Measurements from ENCODE around the gene C1orf216. TPM values are rescaled to one million over a fixed set of nuclear protein-coding genes. Genes with fewer than 3 reads are reported as not detected.

The C1orf216 gene
- total RNA-seq, 1 donor from 2014 or later, result 6.3 TPM

DNA sequence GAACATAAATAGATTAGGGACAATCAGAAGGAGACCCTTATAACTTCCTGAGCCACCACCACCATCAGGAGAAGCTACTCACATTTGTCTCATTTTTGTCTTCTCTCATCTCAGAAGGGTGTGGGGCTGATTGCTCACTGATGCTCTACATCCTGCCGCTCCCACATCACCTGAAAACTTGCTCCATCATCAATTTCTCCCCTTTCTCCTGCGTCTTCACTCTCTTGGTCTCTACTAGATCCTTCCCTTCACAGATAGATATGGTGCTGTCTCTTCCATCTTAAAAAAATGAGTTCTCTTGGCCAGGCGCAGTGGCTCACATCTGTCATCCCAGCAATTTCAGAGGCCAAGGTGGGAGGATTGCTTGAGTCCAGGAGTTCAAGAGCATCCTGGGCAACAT, 38.4 kb downstream of the C1orf216 start:
- H3K36me3 ChIP-seq (ENCODE audit: control insufficient read depth, insufficient read depth, low read length), result no peaks in the 10 kb centered on the region
- FAIRE-seq (no peak), DNase-seq (ENCODE audit: low read depth) (no peak)
- no peak overlapping the region for H3K4me3 ChIP-seq (ENCODE audit: low read depth, low read length)
- H3K27me3 ChIP-seq (ENCODE audit: control insufficient read depth, insufficient read depth, low read length), result peaks cover 7% of the 10 kb centered on the region
- TF ChIP-seq, protein P1, sequence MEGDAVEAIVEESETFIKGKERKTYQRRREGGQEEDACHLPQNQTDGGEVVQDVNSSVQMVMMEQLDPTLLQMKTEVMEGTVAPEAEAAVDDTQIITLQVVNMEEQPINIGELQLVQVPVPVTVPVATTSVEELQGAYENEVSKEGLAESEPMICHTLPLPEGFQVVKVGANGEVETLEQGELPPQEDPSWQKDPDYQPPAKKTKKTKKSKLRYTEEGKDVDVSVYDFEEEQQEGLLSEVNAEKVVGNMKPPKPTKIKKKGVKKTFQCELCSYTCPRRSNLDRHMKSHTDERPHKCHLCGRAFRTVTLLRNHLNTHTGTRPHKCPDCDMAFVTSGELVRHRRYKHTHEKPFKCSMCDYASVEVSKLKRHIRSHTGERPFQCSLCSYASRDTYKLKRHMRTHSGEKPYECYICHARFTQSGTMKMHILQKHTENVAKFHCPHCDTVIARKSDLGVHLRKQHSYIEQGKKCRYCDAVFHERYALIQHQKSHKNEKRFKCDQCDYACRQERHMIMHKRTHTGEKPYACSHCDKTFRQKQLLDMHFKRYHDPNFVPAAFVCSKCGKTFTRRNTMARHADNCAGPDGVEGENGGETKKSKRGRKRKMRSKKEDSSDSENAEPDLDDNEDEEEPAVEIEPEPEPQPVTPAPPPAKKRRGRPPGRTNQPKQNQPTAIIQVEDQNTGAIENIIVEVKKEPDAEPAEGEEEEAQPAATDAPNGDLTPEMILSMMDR (IDR thresholded peaks at IDR 0.05; ENCODE audit: insufficient read depth, low read length, severe bottlenecking), result no peak

DNA sequence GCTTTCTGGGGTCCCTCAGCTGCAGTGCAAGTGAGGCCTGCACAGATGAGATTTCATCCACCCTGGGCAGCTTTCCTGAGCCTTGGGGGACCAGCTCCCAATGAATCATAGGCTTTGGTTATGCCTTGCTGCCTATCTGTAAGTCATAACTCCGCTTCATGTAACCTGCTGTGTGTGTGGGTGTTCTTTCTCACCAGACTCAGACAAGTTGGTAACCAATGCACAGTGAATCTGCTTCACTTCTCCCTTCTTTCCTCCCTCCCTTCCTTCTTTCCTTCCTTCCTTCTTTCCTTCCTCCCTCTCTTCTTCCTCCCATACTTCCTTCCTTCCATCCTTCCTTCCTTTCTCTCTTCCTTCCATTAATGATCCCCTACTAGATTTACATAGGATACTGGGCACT, 42.9 kb downstream of the C1orf216 start:
- DNase-seq (ENCODE audit: low read depth) (peak; percentile 6), FAIRE-seq (no peak)
- TF ChIP-seq, protein P1 (IDR thresholded peaks at IDR 0.05; ENCODE audit: insufficient read depth, low read length, severe bottlenecking), result no peak
- Histone ChIP-seq H3K4me3 (ENCODE audit: low read depth, low read length) (no peak overlapping the region), H3K36me3 (ENCODE audit: control insufficient read depth, insufficient read depth, low read length) (no peaks in the 10 kb centered on the region), H3K27me3 (ENCODE audit: control insufficient read depth, insufficient read depth, low read length) (peaks cover 2% of the 10 kb centered on the region)

DNA sequence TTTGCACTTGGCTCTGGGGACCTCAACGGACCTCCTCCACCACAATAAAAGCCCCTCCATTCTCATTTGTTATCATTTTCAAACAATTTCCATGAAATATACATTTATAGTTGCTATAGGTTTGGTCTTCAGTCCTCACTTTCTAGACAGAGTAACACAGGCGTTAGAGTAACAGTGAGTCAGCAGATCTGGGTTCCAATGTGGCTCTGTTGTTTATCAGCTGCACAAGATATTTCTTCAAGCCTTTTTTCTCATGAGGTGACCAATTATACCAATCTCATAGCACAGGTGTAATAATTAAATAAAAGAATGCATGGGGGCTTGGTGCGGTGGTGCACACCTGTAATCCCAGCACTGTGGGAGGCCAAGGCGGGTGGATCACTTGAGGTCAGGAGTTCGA, 44.6 kb downstream of the C1orf216 start:
- FAIRE-seq (no peak), DNase-seq (ENCODE audit: low read depth) (no peak)
- TF ChIP-seq, protein P1 (IDR thresholded peaks at IDR 0.05; ENCODE audit: insufficient read depth, low read length, severe bottlenecking), result no peak
- Histone ChIP-seq H3K27me3 (ENCODE audit: control insufficient read depth, insufficient read depth, low read length) (peaks cover 2% of the 10 kb centered on the region), H3K4me3 (ENCODE audit: low read depth, low read length) (no peak overlapping the region), H3K36me3 (ENCODE audit: control insufficient read depth, insufficient read depth, low read length) (no peaks in the 10 kb centered on the region)

DNA sequence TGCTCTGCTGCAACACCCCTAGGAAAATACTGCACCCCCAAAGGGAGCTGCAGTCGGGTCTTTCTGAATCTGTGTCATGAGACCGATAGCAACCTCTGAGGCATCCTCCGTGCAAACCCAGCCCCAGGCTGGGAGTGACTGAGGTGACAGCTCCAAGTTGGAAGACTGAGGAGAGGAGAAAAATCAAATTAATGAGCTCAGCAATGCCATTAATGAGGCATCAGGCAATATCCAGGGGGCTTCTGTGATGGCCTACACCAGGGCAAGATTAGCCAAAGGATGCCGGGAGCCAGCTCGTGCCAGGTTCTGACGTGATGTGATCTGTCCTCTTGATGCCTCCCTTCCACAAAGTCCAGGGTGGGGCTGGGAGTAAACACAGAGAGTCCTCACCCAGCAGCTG, 46.6 kb downstream of the C1orf216 start:
- no peak for FAIRE-seq
- TF ChIP-seq, protein P1 (IDR thresholded peaks at IDR 0.05; ENCODE audit: insufficient read depth, low read length, severe bottlenecking), result no peak
- DNase-seq (ENCODE audit: low read depth), result no peak
- no peak overlapping the region for H3K4me3 ChIP-seq (ENCODE audit: low read depth, low read length)
- H3K36me3 ChIP-seq (ENCODE audit: control insufficient read depth, insufficient read depth, low read length), result no peaks in the 10 kb centered on the region
- no peaks in the 10 kb centered on the region for H3K27me3 ChIP-seq (ENCODE audit: control insufficient read depth, insufficient read depth, low read length)

DNA sequence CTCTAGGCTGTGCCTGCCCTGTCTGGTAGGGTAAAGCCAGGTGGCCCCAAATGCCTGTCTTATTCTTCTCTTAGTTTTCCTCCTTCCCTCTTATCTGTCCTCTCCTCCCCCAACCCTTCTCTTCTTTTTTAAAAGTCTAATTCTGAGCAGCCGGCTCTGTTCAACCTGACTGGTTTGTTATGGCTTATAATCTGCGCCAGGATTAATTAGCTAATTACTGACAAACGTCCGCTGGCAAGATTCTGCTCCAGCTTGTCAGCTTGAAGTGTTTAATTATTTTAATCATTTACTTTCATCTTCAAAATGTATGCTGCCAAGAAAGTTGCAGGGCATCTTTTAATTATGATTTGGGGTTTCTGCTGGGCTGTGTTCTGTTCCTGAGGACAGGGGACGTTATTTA, 50.2 kb downstream of the C1orf216 start:
- TF ChIP-seq, protein P1 (IDR thresholded peaks at IDR 0.05; ENCODE audit: insufficient read depth, low read length, severe bottlenecking), result no peak
- Histone ChIP-seq H3K27me3 (ENCODE audit: control insufficient read depth, insufficient read depth, low read length) (peaks cover 3% of the 10 kb centered on the region), H3K36me3 (ENCODE audit: control insufficient read depth, insufficient read depth, low read length) (no peaks in the 10 kb centered on the region), H3K4me3 (ENCODE audit: low read depth, low read length) (no peak overlapping the region)
- DNase-seq (ENCODE audit: low read depth), result no peak
- FAIRE-seq, result no peak

DNA sequence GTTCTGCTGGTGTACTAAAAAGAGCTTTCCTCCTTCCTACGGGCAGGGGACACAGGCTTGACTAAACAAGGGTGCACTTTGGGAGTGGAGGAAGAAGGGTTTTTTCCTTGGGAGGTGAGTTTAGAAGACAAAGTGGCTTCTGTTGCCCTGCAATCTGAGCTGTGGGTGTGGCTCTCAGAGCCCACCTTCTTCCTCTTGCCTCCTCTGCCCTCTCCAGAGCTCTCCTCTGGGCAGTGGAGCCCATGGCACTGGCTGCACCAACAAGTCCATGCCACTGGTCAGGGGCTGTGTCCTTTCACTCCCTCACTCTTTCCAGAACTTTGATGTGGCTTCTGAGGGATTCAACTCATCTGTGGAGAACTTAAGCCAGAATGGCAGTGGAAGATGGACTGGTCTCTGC, 51.8 kb downstream of the C1orf216 start:
- DNase-seq (ENCODE audit: low read depth), result no peak
- peaks cover 3% of the 10 kb centered on the region for H3K27me3 ChIP-seq (ENCODE audit: control insufficient read depth, insufficient read depth, low read length)
- TF ChIP-seq, protein P1 (IDR thresholded peaks at IDR 0.05; ENCODE audit: insufficient read depth, low read length, severe bottlenecking), result no peak
- FAIRE-seq, result no peak
- no peaks in the 10 kb centered on the region for H3K36me3 ChIP-seq (ENCODE audit: control insufficient read depth, insufficient read depth, low read length)
- H3K4me3 ChIP-seq (ENCODE audit: low read depth, low read length), result no peak overlapping the region

Data from bronchial epithelial cell (primary cell).